ENCODE results near the gene PPDPF. TPM values are rescaled to one million over a fixed set of nuclear protein-coding genes. Genes with fewer than 3 reads are reported as not detected.
"Not testable (repeated sequence)": the region's sequence is repeated elsewhere in the genome, so short reads cannot be mapped to it uniquely, and the experiment has no call there.

The PPDPF gene
- total and polyA plus RNA-seq, 2 donors (not counting 1 experiment from before 2014, with no cell fraction given): 34.0 to 58.0 TPM

- H3K4me2 ChIP-seq (ENCODE audit: extremely low read depth, insufficient read depth, low read length): no peak overlapping the region
- H3K4me1 ChIP-seq (ENCODE audit: control insufficient read depth, extremely low read depth, insufficient read depth, low read length): no peaks in the 10 kb centered on the region
- H3K9ac ChIP-seq (ENCODE audit: insufficient read depth, low read length): no peak overlapping the region
- H3K9me3 ChIP-seq (ENCODE audit: control insufficient read depth, insufficient read depth, low read depth, low read length): no peaks in the 10 kb centered on the region
- no peaks in the 10 kb centered on the region for H3K36me3 ChIP-seq (ENCODE audit: control insufficient read depth, insufficient read depth, low read length)
- H4K20me1 ChIP-seq (ENCODE audit: control insufficient read depth, extremely low read depth, insufficient read depth, low read length): no peaks in the 10 kb centered on the region
- no peak overlapping the region for H3K27ac ChIP-seq (ENCODE audit: insufficient read depth, low read length)
- H3K27me3 ChIP-seq (ENCODE audit: control insufficient read depth, insufficient read depth, low read length): peaks cover 13% of the 10 kb centered on the region
- H3K4me3 ChIP-seq (replicated peaks in 1 of 4; ENCODE audit: control extremely low read depth in 1 of 4, insufficient read depth in 1 of 4, low read depth in 3 of 4, low read length in 4 of 4): no peak overlapping the region
- no peak for DNase-seq (ENCODE audit: low read depth in 2 of 2)
- no peak overlapping the region for H2AFZ ChIP-seq (ENCODE audit: low read length)
- TF ChIP-seq, protein P1, sequence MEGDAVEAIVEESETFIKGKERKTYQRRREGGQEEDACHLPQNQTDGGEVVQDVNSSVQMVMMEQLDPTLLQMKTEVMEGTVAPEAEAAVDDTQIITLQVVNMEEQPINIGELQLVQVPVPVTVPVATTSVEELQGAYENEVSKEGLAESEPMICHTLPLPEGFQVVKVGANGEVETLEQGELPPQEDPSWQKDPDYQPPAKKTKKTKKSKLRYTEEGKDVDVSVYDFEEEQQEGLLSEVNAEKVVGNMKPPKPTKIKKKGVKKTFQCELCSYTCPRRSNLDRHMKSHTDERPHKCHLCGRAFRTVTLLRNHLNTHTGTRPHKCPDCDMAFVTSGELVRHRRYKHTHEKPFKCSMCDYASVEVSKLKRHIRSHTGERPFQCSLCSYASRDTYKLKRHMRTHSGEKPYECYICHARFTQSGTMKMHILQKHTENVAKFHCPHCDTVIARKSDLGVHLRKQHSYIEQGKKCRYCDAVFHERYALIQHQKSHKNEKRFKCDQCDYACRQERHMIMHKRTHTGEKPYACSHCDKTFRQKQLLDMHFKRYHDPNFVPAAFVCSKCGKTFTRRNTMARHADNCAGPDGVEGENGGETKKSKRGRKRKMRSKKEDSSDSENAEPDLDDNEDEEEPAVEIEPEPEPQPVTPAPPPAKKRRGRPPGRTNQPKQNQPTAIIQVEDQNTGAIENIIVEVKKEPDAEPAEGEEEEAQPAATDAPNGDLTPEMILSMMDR (conservative IDR thresholded peaks at IDR 0.05 in 1 of 2, IDR thresholded peaks at IDR 0.05 in 1 of 2; ENCODE audit: low read depth in 1 of 2, low read length in 2 of 2): no peak
- no peak for TF ChIP-seq EZH2 (IDR thresholded peaks at IDR 0.05; ENCODE audit: low read length, missing control alignments)
- H3K79me2 ChIP-seq (ENCODE audit: control insufficient read depth, insufficient read depth, low read length): no peaks in the 10 kb centered on the region
Measured at GRCh38 chr20:63478346-63479302, 41.9 kb upstream of the PPDPF start.

- not testable (repeated sequence) for H3K4me2 ChIP-seq (ENCODE audit: extremely low read depth, insufficient read depth, low read length); H3K27ac ChIP-seq (ENCODE audit: insufficient read depth, low read length); H2AFZ ChIP-seq (ENCODE audit: low read length); H3K9me3 ChIP-seq (ENCODE audit: control insufficient read depth, insufficient read depth, low read depth, low read length); DNase-seq (ENCODE audit: low read depth in 2 of 2); H3K27me3 ChIP-seq (ENCODE audit: control insufficient read depth, insufficient read depth, low read length); H3K36me3 ChIP-seq (ENCODE audit: control insufficient read depth, insufficient read depth, low read length); H3K4me1 ChIP-seq (ENCODE audit: control insufficient read depth, extremely low read depth, insufficient read depth, low read length); H3K79me2 ChIP-seq (ENCODE audit: control insufficient read depth, insufficient read depth, low read length); H3K9ac ChIP-seq (ENCODE audit: insufficient read depth, low read length); H3K4me3 ChIP-seq (replicated peaks in 1 of 4; ENCODE audit: control extremely low read depth in 1 of 4, insufficient read depth in 1 of 4, low read depth in 3 of 4, low read length in 4 of 4); H4K20me1 ChIP-seq (ENCODE audit: control insufficient read depth, extremely low read depth, insufficient read depth, low read length)
Measured at GRCh38 chr20:63479695-63480419, 40.7 kb upstream of the PPDPF start.

DNA sequence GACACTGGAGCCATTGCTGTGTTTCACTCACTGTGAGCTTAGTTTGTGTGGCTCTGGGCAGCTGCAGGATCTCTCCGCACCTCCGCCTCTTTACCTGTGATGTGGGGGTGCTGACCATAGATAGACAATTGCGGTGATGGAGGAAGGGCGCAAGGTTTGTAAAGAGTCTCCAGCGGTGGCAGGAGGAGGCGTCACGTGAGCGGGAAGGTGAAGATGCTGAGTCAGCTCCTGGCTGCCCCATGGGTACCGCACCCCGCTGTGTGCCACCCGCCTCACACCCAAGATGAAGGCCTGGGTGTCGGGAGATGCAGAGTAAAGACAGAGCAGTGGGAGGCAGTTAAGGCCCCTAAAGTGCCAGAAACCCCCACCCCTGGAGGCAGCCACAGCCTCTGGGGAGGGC, 39.1 kb upstream of the PPDPF start:
- no peaks in the 10 kb centered on the region for H3K27me3 ChIP-seq (ENCODE audit: control insufficient read depth, insufficient read depth, low read length)
- H3K4me1 ChIP-seq (ENCODE audit: control insufficient read depth, extremely low read depth, insufficient read depth, low read length): no peaks in the 10 kb centered on the region
- H4K20me1 ChIP-seq (ENCODE audit: control insufficient read depth, extremely low read depth, insufficient read depth, low read length): no peaks in the 10 kb centered on the region
- H3K36me3 ChIP-seq (ENCODE audit: control insufficient read depth, insufficient read depth, low read length): no peaks in the 10 kb centered on the region
- TF ChIP-seq EZH2 (IDR thresholded peaks at IDR 0.05; ENCODE audit: low read length, missing control alignments): no peak
- TF ChIP-seq, protein P1 (conservative IDR thresholded peaks at IDR 0.05 in 1 of 2, IDR thresholded peaks at IDR 0.05 in 1 of 2; ENCODE audit: low read depth in 1 of 2, low read length in 2 of 2): no peak
- no peak overlapping the region for H2AFZ ChIP-seq (ENCODE audit: low read length)
- H3K9ac ChIP-seq (ENCODE audit: insufficient read depth, low read length): no peak overlapping the region
- H3K4me3 ChIP-seq (replicated peaks in 1 of 4; ENCODE audit: control extremely low read depth in 1 of 4, insufficient read depth in 1 of 4, low read depth in 3 of 4, low read length in 4 of 4): no peak overlapping the region
- DNase-seq (ENCODE audit: low read depth in 2 of 2): no peak
- no peak overlapping the region for H3K27ac ChIP-seq (ENCODE audit: insufficient read depth, low read length)
- H3K9me3 ChIP-seq (ENCODE audit: control insufficient read depth, insufficient read depth, low read depth, low read length): no peaks in the 10 kb centered on the region
- H3K79me2 ChIP-seq (ENCODE audit: control insufficient read depth, insufficient read depth, low read length): no peaks in the 10 kb centered on the region
- H3K4me2 ChIP-seq (ENCODE audit: extremely low read depth, insufficient read depth, low read length): no peak overlapping the region
